Stimulated activated naive CD8-positive, alpha-beta T cell treated with anti-CD3 and anti-CD28 coated beads, Interleukin-15, Interleukin-2, amounts not matched to agents 100 U/mL and 50 U/mL, for 24 hours (primary cell): ENCODE data around the gene ALDH1A3.

ENCODE experiments used
- ATAC-seq: fragments of 150-1000 bp; cut with Tn5 transposase; one replicate; pipeline ENCODE4 v1.10.0; 2021
- DNase-seq: peaks from one replicate; pipeline ENCODE4 v3.0.0; 2021

ALDH1A3 gene

DNA sequence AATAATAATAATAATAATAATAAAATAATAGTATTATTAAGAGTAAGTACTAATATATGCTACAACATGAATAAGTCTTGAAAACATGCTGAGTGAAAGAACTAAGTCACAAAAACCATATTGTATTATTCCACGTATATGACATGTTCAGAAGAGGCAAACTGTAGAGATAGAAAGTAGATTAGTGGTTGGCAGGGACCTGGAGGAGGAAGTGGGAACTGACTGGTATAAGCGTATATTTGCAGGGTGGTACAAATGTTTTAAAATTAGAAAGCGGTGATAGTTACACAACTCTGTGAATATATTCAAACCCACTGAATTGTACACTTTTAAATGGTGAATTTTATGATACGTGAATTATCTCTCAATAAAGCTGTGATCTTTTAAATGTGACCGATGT is 72.3 kb downstream of the ALDH1A3 start:
- DNase-seq (no peak), ATAC-seq (no peak)

DNA sequence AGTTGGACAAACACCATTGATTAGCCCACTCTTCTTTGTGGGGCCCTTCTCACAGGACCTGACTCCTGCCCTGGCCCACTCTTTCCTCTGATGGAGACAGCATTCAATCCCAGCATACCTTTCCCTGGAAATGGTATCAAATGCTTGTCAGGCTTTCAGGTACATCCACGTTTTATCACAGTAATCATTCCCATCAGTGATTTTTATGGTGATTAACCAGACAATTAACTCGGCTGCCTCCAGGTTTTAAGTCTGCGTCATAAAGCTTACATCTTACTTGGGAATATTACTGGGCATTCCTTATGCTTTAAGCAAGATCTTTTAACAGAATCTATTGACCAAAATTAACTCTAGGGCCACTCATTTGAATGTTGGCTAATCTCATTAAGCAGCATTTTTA is 72.9 kb downstream of the ALDH1A3 start:
- ATAC-seq (no peak), DNase-seq (no peak)

DNA sequence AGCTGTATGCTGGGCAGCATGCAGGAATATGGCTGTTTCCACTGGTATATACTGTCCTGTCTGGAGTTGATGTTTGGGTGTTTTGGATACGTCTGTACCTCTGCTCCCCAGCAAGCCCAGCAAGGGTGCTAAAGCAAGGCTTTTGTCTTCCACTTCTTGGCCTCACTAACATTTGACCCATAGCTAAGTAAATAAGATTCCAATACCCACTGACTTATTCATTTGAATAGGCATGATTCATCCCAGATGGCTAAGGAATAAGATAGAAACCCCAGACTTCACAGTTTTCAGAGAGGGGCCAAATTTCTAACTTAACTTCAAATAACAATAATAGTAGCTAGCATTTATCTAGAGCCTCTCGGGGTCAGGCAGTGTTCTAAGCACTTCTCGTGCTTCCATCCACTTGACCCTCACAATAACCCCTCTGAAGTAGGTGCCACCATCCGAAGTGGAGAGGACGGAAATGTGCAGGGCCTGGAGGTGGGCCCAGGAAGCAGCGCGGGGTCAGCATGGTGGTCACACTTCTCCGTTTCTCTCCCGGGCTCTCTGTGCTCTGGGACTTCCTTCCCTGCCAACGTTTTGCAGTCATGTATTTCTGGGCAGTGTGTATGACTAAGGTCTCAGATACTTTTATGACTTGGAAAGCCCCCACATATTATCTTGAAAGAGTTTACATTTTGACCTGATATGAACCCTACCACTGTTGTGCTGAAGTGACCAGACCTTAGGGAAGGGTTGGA is 78.9 kb downstream of the ALDH1A3 start:
- ATAC-seq (no peak), DNase-seq (no peak)

DNA sequence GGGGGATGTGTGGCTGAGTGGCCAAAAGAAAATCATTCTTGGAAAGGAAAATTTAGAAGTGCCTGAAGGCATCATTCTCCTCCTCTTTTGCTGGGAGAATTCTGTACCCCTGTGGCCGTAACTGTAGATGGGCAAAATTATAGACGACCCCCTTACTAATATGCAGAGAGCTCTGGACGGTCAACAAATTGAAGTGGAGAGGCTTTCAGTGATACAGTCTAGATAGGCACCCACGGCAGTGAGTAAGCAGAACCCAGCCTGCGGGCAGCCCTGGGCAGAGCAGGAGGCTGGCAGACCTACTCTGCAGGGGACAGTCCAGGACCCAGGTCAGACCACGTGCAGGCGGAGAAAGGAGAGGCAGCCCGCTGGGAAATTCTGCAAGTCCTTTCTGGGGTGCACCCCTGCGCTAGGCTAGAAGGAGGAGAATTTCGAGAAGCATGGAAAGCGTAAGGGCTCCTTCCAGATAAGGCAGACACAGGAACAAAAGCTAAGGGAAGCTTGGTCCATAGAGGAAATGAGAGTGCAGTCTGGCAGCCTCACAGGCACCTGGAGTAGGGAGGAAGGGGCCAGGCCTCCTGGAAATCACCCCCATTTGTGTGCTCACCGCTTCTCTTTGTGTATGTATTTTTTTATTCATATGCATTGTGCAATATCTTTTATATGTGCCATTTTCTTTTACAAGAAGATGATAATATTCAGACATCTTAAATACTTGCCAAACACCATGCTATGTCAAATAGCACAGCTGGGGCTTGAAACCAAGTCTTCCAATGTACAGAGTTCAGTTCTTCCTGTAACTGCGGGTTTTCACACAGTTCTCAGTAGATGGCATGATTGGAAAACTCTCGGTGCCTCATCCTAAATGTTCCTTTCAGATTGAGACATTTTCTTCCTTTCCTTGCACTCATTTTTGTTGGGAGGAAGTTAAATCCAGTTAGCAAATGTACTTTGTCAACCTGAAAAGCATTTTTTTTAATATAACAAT is 79.7 kb downstream of the ALDH1A3 start:
- ATAC-seq (no peak), DNase-seq (no peak)
